GM21528 (cell line): ENCODE measurements around the gene STARD9.
"Not testable (repeated sequence)": the region's sequence is repeated elsewhere in the genome, so short reads cannot be mapped to it uniquely, and the experiment has no call there.

ENCODE experiments used
- ATAC-seq: cut with Tn5 transposase; IDR thresholded peaks from one replicate; pipeline ENCODE4 v1.9.1; 2021; ENCODE audit warnings: mild to moderate bottlenecking, moderate library complexity; ENCODE audit not compliant: unreplicated experiment, low FRiP score

STARD9 gene

DNA sequence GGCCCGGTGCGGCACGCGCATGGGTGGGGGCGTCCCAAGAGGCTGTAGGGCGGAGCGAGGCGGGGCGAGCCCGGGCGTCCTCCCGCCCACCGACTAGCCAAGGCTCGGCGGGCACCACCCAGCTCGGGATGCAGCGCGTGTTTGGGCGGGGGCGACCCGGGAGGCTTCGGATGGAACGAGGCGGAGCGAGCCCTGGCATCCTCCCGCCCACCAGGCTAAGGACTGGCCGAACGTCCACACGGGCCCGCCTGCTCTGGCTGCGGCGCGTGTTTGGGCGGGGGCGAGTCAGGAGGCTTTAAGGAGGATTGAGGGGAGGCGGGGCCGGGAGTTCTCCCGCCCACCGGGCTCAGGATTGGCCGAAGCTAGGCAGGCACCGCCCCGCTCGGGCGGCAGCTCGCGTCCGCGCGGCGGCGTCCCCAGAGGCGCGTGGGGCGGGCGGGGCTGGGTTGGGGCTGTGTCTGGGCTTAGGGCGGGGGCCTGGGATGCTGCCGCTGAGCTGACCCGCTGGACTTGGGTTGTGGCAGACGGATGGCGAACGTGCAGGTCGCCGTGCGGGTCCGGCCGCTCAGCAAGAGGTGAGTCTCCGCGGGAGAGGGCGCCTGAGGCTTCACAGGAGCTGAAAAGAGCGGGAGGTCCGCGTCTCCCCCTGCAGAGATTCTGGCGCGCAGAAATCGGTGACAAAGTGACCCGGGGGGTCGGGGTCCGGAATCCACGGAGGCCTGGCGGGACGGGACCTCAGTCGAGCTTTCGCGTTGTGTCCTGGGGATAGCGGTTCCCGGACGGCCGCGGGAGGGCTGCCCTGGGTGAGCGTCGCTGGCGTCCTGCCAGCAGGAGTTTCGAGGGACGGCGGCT lies at the start of gene STARD9:
TSS of gene STARD9 (plus strand) at position 419 of the 852 bp plus-strand sequence. CDS start at position 529, 110 bp downstream.
- ATAC-seq, result peak; percentile 91

DNA sequence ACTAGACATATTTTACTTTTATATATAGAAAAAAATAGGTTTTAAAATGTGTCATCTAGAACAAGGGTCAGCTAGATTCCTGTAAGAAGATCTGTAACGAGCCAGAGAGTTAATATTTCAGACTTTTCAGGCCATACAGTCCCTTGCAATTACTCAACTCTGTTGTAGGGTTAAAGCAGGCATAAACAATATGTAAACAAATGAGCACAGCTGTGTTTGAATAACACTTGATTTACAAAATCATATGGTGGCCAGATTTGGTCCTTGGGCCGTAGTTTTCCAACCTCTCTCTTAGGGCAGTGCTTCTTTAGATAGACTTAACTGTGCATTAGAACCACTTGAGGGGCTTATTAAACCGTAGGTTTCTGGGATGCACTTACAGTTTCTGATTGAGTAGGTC lies 46.4 kb upstream of the STARD9 start:
- no peak for ATAC-seq

DNA sequence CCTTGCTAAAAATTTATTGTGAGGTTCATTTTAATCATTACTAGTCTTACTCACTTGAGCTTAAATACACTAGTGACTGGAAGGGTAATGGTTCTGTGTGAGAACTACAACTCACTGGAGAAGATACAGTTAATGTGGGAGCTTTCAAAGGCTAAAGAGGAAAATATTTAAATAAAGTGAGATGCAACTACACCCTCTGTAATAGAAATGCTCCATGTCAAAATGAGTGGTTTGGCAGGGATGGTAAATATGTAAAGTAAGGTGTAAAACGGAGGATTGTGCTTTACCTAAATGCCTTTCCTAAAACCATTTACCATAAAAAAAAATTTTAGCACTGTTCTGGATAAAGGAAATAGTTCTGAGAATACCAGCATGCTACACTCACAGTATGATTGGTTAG lies 42.2 kb upstream of the STARD9 start:
- ATAC-seq, result no peak

DNA sequence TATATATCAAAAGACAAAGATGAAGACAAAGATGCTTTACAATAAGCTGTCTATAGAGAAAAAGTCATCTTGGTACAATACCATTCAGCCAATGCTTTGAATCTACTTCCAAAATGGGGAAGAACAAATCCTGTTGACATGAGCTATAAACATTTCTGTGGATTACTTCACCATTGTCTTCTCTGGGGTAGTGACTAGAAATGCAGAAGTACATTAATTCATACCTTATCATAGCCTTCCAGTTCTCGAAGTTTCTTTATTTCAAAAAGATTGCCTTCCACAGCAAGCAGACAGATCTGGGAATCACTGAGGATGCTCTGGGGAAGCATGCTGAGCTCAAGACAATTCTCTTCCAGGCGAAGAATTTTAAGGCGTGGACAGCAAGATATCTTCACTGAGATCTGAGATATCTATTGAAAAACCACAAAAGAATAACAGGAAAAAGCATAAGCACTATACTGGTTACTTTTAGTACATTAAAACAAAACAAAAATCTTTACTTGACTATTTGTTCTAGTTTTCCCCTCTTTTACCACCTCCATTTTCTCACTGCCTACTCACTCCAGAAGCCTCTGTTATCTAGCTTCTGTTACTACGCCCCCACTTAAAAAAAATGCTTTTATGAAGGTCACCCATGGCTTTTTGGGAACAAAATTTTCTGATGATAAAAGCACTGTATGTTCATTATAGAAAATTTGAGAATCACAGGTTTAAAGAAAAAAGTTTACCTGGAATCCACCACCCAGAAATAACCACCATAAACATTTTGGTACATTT lies 30.4 kb upstream of the STARD9 start:
- no peak for ATAC-seq

DNA sequence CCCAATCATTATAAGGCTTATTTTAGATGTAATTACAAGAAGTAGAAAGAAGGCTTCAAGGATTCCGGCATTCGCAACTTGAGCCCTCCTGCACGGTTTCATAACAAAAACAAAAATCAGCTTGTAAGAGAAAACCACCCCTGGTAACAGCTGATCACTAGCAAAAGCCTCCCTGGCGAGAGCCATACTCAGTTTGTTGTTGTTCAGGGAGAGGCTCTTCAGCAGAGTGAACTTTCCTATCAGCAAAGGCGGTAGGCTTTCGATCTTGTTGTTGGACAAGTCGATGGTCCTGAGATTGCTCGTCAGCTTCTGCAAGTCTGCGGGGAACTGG lies 27.5 kb upstream of the STARD9 start:
- no peak for ATAC-seq

DNA sequence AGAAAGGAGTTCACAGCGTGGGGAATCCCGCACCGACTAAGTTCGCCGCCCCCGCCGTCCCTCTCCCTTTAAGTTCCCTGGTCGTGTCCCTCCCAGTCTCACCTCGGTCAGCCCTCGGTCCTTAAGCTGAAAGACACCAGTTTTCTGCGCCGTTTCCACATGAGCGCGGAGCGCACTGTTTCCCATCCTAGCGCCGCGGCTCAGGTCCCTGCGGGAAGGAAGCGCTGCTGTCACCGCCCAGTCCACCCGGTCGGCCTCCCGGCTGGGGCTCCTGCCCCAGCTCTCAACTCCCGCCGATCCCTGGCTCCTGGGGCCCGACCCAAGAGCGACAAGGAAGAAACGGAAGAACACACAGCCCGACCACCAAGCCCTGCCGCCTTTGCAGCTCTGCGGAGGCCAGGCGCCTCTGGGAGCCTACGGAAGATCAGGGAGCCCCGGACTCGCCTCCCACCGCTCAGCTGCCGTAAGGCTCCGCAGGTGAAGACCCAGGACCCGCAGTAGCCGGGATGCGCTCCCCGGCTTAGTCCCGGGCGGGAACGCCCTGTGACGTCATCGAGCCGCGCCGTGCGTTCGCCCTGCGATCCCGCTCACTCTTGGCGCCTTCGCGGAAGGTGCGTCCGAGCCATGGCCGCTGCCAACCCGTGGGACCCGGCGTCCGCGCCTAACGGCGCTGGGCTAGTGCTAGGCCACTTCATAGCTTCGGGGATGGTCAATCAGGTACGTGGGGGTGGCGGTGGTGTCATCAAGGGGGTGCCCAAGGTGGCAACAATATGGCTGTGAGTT lies 27.0 kb upstream of the STARD9 start, which contains the start of the genes HAUS2 and LRRC57:
TSS of gene HAUS2 (plus strand) at position 590 of the 783 bp plus-strand sequence. CDS start at position 625, 35 bp downstream.
TSS of gene LRRC57 (minus strand) at position 545 of the 783 bp plus-strand sequence. CDS start at position 186, 359 bp downstream.
- ATAC-seq, result peak; percentile 79

DNA sequence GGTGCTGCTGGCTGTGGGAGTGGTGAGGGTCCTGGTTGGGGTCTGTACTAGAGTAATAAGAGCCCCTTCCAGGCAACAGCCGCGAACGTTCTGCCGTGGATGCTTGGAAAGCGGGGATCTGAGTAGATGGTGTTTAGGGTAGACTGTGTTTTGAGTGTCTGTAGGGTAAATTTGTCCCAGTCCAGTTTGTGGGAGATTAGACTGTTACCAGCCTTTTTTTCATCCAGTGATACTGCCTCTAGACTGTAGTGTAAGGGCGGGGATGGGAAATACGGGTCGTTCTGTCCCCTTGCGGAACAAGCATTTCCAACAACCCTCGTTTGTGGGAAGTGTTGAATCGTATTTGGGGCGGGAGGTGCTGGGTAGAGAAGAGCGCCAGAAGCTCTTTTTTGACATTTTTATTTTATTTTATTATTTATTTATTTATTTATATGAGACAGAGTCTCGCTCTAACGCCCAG lies 26.3 kb upstream of the STARD9 start:
- ATAC-seq, result peak; percentile 13

DNA sequence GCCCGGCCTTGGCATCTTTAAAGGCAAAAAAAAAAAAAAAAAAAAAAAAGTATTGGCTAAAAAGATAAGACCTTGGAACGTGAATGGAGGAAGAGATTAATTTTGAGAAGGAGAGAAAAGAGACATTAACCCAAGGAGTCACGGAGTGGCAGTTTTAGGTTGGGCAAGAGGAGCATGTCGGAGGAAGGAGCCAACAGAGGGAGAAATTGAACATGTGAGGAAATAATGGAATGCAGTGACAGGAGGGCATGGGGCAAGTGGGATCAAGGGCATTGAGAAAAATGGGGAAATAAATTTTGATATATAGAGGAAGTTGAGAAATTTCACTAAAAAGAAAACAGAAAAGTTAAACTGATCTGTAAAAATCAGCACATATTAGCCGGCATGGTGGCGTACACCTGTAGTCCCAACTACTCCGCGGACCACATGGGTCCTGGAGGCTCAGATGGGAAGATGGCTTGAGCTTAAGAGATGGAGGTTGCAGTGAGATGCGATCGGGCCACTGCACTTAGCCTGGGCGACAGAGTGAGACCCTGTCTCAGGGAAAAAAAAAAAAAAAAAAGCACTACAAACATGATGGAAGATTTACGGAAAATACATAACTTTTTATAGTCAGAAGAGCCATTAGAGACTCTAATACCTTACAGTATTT lies 25.5 kb upstream of the STARD9 start:
- no peak for ATAC-seq

DNA sequence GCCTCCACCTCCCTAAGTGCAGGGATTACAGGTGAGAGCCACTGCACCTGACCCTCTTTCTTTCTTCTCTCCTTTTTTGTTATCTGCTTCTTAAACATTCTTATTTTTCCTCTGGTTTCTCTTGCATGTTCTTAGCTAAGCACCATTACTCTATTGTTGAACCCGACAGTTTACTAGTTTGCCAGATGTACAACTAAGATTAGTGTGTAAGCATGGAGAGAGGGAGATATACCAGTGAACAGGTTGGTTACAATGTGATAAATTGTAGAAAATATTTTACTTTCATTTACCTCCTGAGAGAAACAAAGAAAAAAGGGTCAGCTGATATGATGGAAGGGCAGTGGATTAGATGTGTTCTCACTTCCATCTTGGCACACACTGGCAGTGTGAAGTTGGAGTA lies 21.9 kb upstream of the STARD9 start:
- ATAC-seq, result no peak

DNA sequence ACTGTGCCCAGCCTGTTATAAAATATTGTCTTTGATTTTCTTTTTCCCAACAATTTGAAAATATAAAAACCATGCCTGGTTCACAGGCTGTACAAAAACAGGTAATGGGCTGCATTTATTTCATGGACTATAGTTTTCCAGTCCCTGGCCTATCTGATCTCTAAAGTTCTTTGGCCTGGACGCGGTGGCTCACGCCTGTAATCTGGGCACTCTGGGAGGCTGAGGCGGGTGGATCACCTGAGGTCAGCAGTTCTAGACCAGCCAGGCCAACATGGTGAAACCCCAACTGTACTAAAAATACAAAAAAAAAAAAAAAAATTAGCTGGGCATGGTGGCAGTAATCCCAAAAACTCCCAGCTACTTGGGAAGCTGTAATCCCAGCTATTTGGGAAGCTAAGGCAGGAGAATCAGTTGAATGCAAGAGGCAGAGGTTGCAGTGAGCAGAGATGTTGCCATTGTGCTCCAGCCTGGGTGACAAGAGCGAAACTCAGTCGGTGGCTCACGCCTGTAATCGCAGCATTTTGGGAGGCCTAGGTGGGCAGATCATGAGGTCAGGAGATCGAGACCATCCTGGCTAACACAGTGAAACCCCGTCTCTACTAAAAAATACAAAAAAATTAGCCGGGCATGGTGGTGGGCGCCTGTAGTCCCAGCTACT lies 18.7 kb upstream of the STARD9 start:
- ATAC-seq, result not testable (repeated sequence)

DNA sequence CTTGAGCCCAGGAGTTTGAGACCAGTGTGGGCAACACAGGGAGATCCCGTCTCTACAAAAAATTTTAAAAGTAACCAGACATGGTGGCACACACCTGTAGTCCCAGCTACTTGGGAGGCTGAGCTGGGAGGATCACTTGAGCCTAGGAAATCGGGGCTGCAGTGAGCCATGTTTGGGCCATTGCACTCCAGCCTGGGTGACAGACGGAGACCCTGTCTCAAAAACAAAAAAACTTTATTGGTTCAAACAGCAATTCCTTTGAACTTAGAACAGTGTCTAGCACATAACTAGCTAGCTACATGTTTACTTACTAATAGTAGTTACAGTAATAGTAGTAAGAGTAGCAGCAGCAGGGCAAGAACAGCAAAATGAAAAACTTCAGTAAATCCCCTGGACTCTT lies 16.7 kb upstream of the STARD9 start:
- no peak for ATAC-seq

DNA sequence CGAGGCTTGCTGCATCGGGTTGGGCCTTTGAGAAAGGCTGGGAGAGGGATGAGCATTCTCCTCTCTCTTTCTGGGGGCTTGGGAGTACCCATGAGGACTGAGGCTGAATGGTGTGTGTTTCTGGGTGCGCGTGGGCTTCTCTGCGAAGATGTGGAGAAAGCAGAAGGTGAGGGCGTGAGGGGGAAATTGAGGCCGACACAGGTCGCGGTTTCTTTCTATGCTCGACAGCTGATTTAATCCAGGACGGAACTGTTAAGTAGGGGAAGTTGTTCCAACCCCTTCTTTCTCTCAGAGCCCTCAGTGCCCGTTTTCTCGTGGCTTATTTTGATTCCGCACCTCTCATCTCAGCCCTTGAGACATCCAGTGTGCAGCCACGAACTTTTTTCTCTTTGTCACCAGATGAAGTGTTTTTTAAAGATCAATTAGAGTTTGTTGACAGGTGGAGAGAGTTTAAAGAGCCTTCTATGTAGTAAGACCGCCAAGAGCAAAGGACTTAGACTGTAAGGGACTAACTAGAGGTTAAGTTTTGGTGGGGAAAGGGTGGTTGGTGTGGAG lies 711 bp downstream of the STARD9 start:
- no peak for ATAC-seq

DNA sequence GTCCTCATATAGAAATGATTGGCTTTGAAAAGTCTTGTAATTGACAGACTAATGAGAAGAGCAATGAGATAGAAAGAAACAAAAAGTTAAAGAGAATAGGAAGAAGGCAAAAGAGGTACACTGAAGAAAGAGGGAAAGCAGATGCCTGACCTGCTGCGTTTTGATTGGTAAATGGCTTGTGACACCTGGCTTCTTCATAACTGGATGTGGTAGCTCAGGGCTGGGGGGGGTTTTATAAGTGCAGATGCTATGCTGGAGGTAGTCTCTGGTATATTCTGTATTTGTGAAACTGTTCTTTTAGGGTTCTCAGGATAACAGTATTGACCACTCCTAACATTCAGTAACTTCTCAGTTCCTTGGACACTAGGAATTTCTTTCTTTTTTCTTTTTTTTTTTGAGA lies 1.4 kb downstream of the STARD9 start:
- ATAC-seq, result no peak

DNA sequence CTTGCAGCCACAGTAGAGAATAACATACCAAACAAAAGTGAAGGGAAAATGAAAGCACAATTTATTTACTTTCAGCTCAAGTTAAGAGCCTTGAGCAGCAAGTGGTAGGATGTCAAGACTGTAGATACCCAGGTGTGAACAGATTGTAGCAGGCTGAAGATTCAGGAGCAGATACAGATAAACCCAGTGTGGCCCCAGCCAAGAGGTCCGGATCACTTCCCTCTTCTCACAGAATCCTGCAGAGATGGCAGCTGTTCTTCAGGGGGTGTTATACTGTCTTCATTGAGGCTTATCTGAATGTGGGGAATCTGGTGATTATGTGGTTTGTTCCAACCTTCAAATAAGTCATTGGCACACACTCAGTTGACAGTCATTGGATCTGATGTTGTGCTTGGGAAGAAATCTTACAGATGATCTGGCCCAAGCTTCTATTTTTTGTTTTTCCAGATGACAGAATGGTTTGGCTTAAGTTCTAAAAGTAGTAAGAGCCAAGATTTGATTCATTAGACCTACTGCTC lies 2.2 kb downstream of the STARD9 start:
- no peak for ATAC-seq

DNA sequence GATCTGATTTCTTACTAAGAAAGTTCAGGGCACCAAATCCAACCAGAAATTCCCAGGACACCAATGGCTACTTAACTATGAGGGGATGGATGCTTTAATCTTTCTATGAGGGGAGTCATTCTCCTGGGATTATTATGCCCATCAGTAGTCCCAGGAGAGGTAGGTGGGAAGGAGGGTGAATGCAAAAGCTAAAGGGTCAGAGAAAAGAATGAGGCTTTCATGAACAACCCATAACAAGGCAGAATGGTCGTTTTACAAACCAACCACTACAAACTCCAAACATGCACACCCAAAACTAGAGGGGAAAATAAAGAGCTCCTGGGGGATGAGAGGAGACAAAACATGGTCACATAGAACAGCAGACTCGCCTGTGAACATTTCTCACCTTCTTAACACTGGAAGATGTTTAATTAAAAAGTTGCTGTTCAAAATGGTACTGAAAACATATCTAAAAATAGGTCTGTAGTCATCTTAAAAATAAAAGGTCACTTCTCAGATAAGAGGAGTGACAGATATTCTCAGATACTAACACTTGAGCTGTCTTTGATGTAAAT lies 3.7 kb downstream of the STARD9 start:
- no peak for ATAC-seq

DNA sequence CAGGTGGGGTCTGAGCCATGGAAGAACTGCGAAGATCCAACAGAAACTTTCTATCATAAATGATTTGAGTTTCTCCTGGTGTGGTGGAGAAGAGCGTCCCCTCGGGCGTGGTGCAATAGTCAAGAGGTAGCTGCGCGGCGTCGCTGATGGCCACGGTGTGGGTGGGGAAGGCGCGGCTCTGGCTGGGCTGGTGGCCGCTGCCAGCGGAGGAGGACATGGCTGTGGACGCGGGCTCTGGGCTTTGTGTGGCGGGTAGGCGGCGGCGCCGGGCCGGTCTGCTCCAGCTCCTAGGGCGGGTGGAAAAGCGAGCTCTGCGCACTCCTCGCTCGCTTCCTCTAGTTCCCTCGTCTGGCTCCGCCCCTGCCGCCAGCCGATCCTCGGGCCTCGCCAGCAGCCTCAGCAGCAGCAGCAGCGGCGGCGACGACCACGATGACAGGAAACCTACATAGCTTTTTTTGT lies 5.9 kb downstream of the STARD9 start:
- ATAC-seq, result peak; percentile 74

DNA sequence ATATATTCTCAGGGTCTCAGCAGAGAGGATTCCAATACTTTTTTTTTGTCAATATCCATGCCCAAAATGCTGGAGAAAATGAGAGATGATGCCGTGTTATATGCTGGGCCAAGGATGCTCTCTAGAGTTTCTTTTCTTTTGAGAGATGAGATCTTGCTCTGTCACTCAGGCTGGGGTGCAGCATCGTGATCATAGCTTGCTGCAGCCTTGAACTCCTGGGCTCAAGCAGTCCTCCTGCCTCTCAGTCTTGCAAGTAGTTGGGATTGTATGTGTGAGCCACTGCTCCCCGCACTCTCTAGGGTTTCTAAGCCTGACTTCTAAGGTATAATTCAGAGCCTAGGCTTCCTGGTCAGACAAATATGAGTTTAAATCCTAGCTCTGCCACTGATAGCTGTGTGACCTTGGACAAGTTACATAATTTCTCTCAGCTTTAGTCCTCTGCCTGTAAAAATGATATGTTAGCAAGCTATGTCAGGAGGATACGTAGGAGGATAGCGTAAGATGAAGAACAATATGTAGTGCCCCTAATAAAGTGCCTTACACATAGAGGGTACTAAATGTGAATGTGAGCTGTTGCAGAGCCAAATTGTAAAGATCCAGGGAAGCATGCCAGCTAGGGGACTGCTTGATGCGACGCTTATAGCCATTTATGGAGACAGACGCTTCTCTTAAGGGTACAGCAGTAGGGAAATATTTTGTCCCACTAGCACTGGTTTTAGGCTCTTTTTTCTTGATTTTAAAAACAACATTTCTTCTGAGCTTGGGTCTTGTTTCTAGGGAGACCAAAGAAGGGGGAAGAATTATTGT lies 7.4 kb downstream of the STARD9 start:
- ATAC-seq, result no peak
